Uterus (tissue), 4 donors: Measurements from ENCODE around the gene PRKAR1B. TPM values are rescaled to one million over a fixed set of nuclear protein-coding genes. Genes with fewer than 3 reads are reported as not detected.

Experiments
- DNase-seq, 2 donors: peaks; one replicate each; pipeline ENCODE4 v3.0.0-alpha.2; 2019 to 2020
- H3K27ac ChIP-seq, 2 donors: fragments of 200-600 bp; sonication (generic); 1 replicate in 1 of 2; 2 replicates in 1 of 2; pipeline ENCODE4 v1.5.1; 2016 to 2018
- H3K27me3 ChIP-seq, 2 donors: fragments of 200-600 bp; sonication (generic); one replicate each; pipeline ENCODE4 v1.5.1; 2018 to 2019; ENCODE audit warnings: control low read depth in 1 of 2
- H3K36me3 ChIP-seq, 2 donors: fragments of 200-600 bp; sonication (generic); one replicate each; pipeline ENCODE4 v1.5.1; 2019; ENCODE audit warnings: control low read depth in 1 of 2
- H3K4me1 ChIP-seq, 2 donors: fragments of 200-600 bp; sonication (generic); one replicate each; pipeline ENCODE4 v1.5.1; 2018 to 2019; ENCODE audit warnings: control low read depth in 1 of 2
- H3K4me3 ChIP-seq, 2 donors: fragments of 200-600 bp; sonication (generic); 1 replicate in 1 of 2; 2 replicates in 1 of 2; pipeline ENCODE4 v1.5.1; 2018 to 2019; ENCODE audit warnings: mild to moderate bottlenecking in 1 of 2
- H3K9me3 ChIP-seq, 2 donors: fragments of 200-600 bp; sonication (generic); one replicate each; pipeline ENCODE4 v1.5.1; 2019; ENCODE audit warnings: control low read depth in 1 of 2
- POLR2A ChIP-seq, 2 donors: fragments of 450-650 bp; IDR thresholded peaks; one replicate each; pipeline ENCODE4 v1.6.1; 2016; ENCODE audit warnings: antibody characterized with exemption in 2 of 2, mild to moderate bottlenecking in 1 of 2, moderate library complexity in 1 of 2
- intact Hi-C: fragments of 100-400 bp; cut with DNase I; formaldehyde crosslinking; loops from one replicate; pipeline ENCODE4 v1.15.1; 2023; ENCODE audit warnings: low total_unique reads
- total RNA-seq, 4 donors: library from RNA; depleted of rRNA in 3 of 4; stranded (reverse); fragments of >200 nt in 3 of 4; gene quantifications; one replicate each; pipeline versions ENCODE4 v1.1.0 to v1.2.4, GENCODE V29; 2014 to 2023
- TF ChIP-seq, protein P1 (sequence below), 4 experiments: fragments of 200-600 bp in 2 of 4; fragments of 450-650 bp in 2 of 4; sonication (generic) in 2 of 4; IDR thresholded peaks; one replicate each; pipeline ENCODE4 v1.5.1; 2016 to 2019; ENCODE audit warnings: antibody characterized with exemption in 4 of 4, mild to moderate bottlenecking in 2 of 4, moderate library complexity in 1 of 4
- donor health status: DM: yes; HTN: yes; CAD: no.

Gene PRKAR1B
- total RNA-seq, 4 donors from 2014 or later = 1.0 to 45.2 (median 28.7) TPM

DNA sequence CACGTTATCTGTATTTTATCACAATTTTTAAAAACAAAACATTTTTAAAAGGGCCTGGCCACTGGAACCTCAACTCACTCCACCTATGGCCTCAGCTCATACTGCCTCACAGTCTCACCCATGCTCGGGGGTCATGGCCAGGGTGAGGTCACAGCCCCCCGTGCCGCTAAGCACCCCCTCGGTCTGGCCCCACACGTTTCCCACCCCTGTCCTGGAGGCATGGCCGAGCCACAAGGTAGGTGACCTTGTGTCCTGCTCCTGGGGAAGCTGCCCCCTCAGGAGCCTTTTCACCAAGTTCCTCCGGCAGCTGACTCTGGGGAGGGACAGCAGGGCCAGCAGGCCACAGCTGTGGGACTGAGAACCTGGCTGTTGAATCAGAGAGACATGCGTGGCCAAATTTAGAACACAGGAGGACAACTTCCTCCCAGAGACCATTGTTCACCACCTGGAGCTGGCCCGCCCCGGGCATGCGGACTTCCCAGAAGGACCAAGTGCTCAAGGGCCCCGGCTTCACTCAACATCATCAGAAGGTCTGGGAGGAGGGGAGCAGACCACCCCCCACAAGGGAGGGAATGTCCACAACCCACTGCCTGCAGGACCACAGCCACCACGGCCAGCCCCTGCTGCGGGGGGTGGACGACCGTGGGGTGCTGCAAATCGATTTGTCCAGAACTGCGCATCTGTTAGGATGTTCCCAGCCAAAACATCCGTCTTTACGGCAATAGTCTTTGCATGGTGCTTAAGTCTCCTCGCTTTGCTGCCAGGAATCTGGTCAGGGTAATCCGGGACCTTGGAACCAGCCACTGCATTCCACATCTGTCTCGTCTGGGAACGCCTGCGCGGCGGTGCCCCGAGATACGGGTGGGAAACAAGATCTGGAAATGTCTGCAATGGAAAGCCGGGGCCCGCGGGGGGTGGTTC lies 158.8 kb downstream of the PRKAR1B start:
- no peak overlapping the region for H3K4me3 ChIP-seq
- DNase-seq = no peak
- intact Hi-C loops = no loop called here
- H3K27ac ChIP-seq = no peak overlapping the region
- TF ChIP-seq, protein P1, sequence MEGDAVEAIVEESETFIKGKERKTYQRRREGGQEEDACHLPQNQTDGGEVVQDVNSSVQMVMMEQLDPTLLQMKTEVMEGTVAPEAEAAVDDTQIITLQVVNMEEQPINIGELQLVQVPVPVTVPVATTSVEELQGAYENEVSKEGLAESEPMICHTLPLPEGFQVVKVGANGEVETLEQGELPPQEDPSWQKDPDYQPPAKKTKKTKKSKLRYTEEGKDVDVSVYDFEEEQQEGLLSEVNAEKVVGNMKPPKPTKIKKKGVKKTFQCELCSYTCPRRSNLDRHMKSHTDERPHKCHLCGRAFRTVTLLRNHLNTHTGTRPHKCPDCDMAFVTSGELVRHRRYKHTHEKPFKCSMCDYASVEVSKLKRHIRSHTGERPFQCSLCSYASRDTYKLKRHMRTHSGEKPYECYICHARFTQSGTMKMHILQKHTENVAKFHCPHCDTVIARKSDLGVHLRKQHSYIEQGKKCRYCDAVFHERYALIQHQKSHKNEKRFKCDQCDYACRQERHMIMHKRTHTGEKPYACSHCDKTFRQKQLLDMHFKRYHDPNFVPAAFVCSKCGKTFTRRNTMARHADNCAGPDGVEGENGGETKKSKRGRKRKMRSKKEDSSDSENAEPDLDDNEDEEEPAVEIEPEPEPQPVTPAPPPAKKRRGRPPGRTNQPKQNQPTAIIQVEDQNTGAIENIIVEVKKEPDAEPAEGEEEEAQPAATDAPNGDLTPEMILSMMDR (IDR thresholded peaks at IDR 0.05) = no peak
- TF ChIP-seq POLR2A (IDR thresholded peaks at IDR 0.05) = no peak
- H3K36me3 ChIP-seq = no peaks in the 10 kb centered on the region
- no peaks in the 10 kb centered on the region for H3K27me3 ChIP-seq
- no peaks in the 10 kb centered on the region for H3K4me1 ChIP-seq
- H3K9me3 ChIP-seq = no peaks in the 10 kb centered on the region

DNA sequence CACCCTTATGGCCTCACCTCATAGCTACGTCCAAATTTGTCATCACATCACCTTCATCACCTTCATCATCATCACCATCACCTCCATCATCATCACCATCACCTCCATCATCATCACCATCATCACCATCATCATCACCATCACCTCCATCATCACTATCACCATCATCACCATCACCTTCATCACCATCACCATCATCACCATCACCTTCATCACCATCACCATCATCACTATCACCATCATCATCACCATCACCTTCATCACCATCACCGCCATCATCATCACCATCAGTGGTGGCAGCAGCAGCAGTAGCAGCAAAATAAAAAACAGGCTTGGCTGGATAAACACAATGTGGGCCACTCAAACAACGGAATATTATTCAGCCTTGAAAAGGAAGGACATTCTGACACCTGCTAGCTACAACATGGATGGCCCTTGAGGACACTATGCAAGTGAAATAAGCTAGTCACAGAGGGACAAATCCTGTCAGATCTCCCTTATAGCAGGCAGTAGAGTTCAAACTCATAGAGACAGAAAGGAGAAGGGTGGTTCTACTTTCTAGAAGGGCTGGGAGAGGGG lies 159.7 kb downstream of the PRKAR1B start:
- H3K4me3 ChIP-seq = no peak overlapping the region

DNA sequence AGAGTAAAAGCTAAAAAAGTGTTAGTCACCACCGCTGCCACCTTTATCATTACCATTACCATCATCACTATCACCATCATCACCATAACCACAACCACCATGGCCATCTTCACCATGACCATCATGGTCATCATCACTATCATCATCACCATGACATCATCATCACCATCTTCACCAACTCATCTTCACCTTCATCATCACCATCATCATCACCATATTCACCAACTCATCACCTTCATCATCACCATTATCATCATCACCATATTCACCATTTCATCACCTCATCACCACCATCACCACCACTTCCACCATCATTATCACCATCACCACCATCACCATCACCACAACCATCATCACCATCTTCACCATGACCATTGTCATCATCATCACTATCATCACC lies 161.0 kb downstream of the PRKAR1B start:
- TF ChIP-seq POLR2A (IDR thresholded peaks at IDR 0.05) = no peak
- TF ChIP-seq, protein P1 (IDR thresholded peaks at IDR 0.05) = no peak
- DNase-seq = no peak
- intact Hi-C loops = no loop called here

More for the DNA sequence above, 159.7 kb downstream of the PRKAR1B start:
- TF ChIP-seq POLR2A (IDR thresholded peaks at IDR 0.05) = no peak
- TF ChIP-seq, protein P1 (IDR thresholded peaks at IDR 0.05) = no peak
- no peaks in the 10 kb centered on the region for H3K9me3 ChIP-seq
- H3K27me3 ChIP-seq = no peaks in the 10 kb centered on the region
- H3K27ac ChIP-seq = no peak overlapping the region
- intact Hi-C loops = no loop called here
- H3K36me3 ChIP-seq = no peaks in the 10 kb centered on the region
- H3K4me1 ChIP-seq = no peaks in the 10 kb centered on the region
- DNase-seq = no peak

DNA sequence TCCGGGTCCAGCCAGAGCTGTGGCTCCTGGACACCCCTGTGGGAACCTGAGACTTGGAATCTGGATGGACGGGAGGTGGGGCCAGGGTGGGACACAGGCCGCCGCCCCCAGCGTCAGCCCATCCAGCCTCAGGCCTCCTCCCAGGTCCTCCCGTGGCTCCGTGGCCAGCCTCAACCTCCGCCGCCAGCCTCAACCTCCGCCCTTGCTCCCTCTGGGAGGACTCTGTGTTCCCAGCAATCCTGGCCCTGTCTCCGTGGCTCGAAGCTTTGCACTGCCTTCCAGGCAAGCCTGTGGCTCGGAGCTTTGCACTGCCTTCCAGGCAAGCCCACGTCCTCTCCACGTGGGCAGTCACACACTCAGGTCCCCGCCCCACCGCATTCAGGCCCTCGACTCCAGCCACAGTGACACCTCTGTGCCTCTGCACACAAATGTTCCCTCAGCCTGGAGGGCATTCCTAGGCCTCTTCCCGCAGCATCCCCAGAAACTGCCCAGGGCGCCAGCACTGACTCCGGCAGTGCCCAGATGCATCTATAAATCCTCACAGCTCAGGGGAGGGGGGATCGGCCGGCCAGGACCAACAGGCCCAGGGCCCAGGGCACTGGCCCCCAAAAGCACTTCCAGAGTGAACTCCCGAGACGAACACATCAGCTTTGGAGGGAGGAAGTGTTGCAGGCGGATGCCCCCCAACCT lies 162.8 kb downstream of the PRKAR1B start:
- intact Hi-C loops = no loop called here
- no peak overlapping the region for H3K4me3 ChIP-seq
- H3K27ac ChIP-seq = no peak overlapping the region
- no peaks in the 10 kb centered on the region for H3K36me3 ChIP-seq
- H3K9me3 ChIP-seq = no peaks in the 10 kb centered on the region
- TF ChIP-seq, protein P1 (IDR thresholded peaks at IDR 0.05) = no peak
- no peak for TF ChIP-seq POLR2A (IDR thresholded peaks at IDR 0.05)
- DNase-seq = no peak
- no peaks in the 10 kb centered on the region for H3K4me1 ChIP-seq
- no peaks in the 10 kb centered on the region for H3K27me3 ChIP-seq

More for the DNA sequence above, 161.0 kb downstream of the PRKAR1B start:
- Histone ChIP-seq H3K27ac (no peak overlapping the region), H3K27me3 (no peaks in the 10 kb centered on the region), H3K9me3 (no peaks in the 10 kb centered on the region), H3K4me3 (no peak overlapping the region), H3K36me3 (no peaks in the 10 kb centered on the region), H3K4me1 (no peaks in the 10 kb centered on the region)
